SK-N-MC (cell line): ENCODE data around the gene RANBP3.
A peak's percentile ranks its signal among the peaks of the same experiment; 100 is the strongest.
"Not testable (repeated sequence)": the region's sequence is repeated elsewhere in the genome, so short reads cannot be mapped to it uniquely, and the experiment has no call there.

Experiments
- DNase-seq: peaks from one replicate; pipeline ENCODE4 v3.0.0-alpha.2; 2011; ENCODE audit warnings: low read depth, low spot score
- H3K27ac ChIP-seq: fragments of 200-600 bp; sonication (generic); 2 replicates; pipeline ENCODE4 v1.5.1; 2016; ENCODE audit warnings: mixed run types
- H3K36me3 ChIP-seq: fragments of 200-600 bp; sonication (generic); 2 replicates; pipeline ENCODE4 v1.6.1; 2017; ENCODE audit warnings: antibody characterized with exemption, low read length, mixed read lengths; ENCODE audit not compliant: insufficient read depth
- H3K4me3 ChIP-seq: fragments of 200-600 bp; sonication (generic); 2 replicates; pipeline ENCODE4 v1.5.1; 2016
- H3K9ac ChIP-seq: fragments of 200-600 bp; sonication (generic); 2 replicates; pipeline ENCODE4 v1.8.0; 2017; ENCODE audit warnings: mixed run types, mixed read lengths; ENCODE audit not compliant: insufficient read length
- H3K9me3 ChIP-seq: fragments of 200-600 bp; sonication (generic); 2 replicates; pipeline ENCODE4 v1.6.1; 2017; ENCODE audit warnings: low read depth, mild to moderate bottlenecking, antibody characterized with exemption, low read length, moderate library complexity, mixed read lengths
- EZH2 ChIP-seq: fragments of 200-600 bp; sonication (generic); IDR thresholded peaks from one replicate; pipeline ENCODE4 v1.6.1; 2017; ENCODE audit warnings: antibody characterized with exemption
- FOXP2 ChIP-seq: optimal IDR thresholded peaks from 2 replicates; pipeline ENCODE3; 2011; ENCODE audit warnings: mild to moderate bottlenecking, moderate library complexity; ENCODE audit not compliant: insufficient read depth; ENCODE audit errors: extremely low read length, control extremely low read depth
- POLR2AphosphoS5 ChIP-seq: IDR thresholded peaks from 2 replicates; pipeline ENCODE4 v1.6.1; 2012; ENCODE audit warnings: mild to moderate bottlenecking, low read depth, low read length, borderline replicate concordance

The RANBP3 gene, protein sequence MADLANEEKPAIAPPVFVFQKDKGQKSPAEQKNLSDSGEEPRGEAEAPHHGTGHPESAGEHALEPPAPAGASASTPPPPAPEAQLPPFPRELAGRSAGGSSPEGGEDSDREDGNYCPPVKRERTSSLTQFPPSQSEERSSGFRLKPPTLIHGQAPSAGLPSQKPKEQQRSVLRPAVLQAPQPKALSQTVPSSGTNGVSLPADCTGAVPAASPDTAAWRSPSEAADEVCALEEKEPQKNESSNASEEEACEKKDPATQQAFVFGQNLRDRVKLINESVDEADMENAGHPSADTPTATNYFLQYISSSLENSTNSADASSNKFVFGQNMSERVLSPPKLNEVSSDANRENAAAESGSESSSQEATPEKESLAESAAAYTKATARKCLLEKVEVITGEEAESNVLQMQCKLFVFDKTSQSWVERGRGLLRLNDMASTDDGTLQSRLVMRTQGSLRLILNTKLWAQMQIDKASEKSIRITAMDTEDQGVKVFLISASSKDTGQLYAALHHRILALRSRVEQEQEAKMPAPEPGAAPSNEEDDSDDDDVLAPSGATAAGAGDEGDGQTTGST

DNA sequence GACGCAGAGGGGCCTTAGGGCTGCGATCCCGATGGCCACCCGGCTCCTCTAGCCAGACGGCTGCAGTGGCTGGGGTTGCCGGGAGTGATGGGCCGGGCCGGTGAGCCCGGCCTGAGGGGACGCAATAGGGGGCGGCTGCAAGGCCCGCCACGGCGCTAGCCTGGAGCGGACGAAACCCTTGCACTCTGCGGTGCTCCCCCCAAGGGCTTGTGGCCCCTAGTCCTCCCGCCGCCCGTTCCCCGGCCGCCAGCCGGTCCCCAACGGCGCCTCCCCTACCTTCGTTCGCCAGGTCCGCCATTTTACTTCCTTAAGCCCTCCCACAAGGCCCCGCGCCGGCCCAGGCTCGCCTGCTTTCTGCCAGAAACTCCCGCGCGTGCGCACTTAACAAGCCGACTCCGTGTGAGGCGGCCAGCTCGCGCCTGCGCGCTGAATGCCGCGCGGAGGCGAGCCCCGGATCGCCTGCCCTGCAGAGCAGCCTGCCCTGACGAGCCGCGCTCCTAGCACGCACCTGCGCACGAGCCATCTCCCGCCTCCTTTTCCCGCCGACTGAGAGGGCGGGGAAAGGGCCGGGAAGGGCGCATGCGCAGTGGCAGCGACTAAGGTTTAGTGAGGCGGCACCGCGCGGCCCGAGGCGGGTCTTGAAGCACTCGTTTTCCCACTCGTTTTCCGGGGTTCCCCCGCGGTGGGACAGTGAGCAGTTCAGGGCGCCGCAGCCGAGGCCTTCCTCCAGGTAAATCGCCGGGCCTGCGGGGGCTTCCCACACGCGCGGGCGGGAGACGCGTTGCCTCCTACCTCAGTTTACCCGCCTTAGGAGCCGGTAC is at the start of gene RANBP3:
RANBP3 (minus strand) TSS at position 356 of the 821 bp plus-strand sequence; CDS start at position 298, 58 bp downstream.
- H3K4me3 ChIP-seq: peak within 1 kb of the TSS; percentile 94
- peak; percentile 85 for DNase-seq
- H3K27ac ChIP-seq: peak within 1 kb of the TSS; percentile 78
- H3K9me3 ChIP-seq: no peaks in the 10 kb centered on the region
- H3K36me3 ChIP-seq: peaks cover 32% of the 10 kb centered on the region
- peak within 1 kb of the TSS; percentile 97 for H3K9ac ChIP-seq
- TF ChIP-seq POLR2AphosphoS5: peak; percentile 92
- TF ChIP-seq EZH2: no peak

DNA sequence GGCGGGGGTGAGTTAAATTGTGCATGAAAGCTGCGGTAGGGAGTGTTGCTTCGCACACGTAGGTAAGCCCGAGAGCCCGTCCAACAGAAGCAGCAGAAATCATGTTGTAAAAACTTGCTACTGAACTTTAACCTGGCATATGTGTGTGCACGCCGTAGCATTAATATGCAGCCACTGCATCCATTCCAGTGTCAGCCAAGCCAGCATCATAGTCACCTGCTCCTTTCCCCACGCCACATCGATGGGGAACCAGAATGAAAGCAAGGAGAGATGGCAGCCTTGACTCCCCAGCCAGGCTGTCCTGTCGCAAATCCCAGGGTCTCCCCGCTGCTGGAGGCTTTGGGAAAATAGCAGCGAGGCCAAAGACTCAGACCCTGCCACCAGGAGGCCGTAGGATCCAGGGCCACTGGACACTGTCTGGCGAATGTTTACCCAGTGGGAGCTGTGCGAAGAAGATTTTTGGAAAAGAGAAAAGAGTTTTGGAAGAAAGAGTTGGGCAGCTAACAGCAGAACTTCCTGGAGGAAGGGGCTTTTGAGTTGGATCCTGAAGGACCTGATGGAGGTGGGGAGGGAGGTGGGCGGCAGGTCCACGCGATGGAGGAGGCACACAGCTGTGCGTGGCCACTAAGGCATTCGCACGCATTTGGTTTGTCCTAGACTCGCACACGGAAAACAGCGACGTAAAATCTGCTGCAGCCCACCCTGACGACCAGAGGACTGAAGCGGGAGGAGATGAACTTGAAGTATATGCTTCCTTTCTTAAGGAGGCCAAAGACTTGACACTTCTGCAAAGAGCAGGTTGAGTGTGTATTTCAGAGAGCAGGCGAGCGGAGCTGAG is 48.7 kb upstream of the RANBP3 start:
- no peak for TF ChIP-seq EZH2
- no peak for TF ChIP-seq FOXP2
- no peak for TF ChIP-seq POLR2AphosphoS5
- H3K36me3 ChIP-seq: no peaks in the 10 kb centered on the region
- H3K27ac ChIP-seq: no peak overlapping the region
- DNase-seq: no peak
- H3K4me3 ChIP-seq: no peak overlapping the region
- H3K9ac ChIP-seq: no peak overlapping the region
- H3K9me3 ChIP-seq: no peaks in the 10 kb centered on the region

DNA sequence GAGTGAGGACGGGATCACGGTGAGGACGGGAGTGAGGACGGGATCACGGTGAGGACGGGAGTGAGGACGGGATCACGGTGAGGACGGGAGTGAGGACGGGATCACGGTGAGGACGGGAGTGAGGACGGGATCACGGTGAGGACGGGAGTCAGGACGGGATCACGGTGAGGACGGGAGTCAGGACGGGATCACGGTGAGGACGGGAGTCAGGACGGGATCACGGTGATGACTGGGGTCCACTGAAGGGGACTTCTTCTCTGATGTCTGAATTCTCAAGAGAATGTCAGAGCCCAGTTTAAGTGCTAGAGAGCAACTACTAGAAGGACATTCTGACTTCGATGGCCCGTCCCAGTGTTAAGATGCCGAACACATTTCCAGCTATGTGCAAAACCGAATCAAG is 46.8 kb upstream of the RANBP3 start:
- not testable (repeated sequence) for DNase-seq, H3K9me3 ChIP-seq, H3K9ac ChIP-seq, H3K36me3 ChIP-seq, H3K4me3 ChIP-seq, H3K27ac ChIP-seq

DNA sequence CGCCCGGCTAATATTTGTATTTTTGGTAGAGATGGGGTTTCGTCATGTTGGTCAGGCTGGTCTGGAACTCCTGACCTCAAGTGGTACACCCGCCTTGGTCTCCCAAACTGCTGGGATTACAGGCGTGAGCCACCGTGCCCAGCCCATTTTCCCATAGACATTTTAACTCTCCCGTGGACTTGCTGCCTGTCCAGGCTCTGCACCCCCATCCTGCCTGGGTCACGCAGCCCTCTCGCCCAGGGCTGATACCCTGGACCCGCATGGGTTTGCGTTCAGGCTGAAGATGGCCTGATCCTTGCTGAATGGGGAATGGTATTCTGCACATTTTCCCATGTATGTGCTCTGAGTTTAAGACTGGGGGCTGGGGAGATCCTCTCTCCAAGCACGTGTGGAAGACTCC is 46.0 kb upstream of the RANBP3 start:
- TF ChIP-seq POLR2AphosphoS5 (no peak), FOXP2 (no peak), EZH2 (no peak)
- H3K27ac ChIP-seq: no peak overlapping the region
- no peak overlapping the region for H3K4me3 ChIP-seq
- H3K9me3 ChIP-seq: no peaks in the 10 kb centered on the region
- DNase-seq: no peak
- H3K36me3 ChIP-seq: no peaks in the 10 kb centered on the region
- no peak overlapping the region for H3K9ac ChIP-seq

DNA sequence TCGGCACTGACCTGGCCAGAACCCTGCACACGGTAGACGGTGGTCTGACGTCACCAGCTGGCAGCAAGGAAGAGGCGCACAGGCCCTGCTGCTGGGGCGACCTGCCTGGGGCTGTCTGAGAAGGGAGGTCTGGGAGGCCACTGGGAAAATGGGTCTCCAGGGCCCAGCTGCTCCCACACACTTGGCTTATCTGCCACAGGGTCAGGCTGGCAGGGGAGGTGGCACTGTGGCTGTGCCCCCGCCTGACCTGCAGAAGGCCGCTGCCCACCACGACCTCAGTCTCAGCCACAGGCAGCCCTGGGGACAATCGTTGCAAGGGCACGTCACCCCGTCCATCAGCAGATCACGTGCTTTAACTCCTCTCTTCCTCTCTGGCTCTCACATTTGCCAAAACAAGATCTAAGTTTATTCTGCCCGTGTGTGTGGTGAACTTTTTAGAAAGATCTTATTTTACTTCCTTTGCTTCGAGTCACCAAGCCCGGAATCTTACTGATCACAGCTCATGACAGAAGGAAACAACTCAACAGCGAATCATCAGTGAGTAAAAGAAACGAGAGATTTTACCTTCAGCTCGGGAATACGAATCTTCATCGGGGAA is 45.2 kb upstream of the RANBP3 start:
- no peaks in the 10 kb centered on the region for H3K36me3 ChIP-seq
- TF ChIP-seq FOXP2 (no peak), POLR2AphosphoS5 (no peak), EZH2 (no peak)
- no peaks in the 10 kb centered on the region for H3K9me3 ChIP-seq
- no peak overlapping the region for H3K27ac ChIP-seq
- no peak overlapping the region for H3K9ac ChIP-seq
- no peak for DNase-seq
- H3K4me3 ChIP-seq: no peak overlapping the region

DNA sequence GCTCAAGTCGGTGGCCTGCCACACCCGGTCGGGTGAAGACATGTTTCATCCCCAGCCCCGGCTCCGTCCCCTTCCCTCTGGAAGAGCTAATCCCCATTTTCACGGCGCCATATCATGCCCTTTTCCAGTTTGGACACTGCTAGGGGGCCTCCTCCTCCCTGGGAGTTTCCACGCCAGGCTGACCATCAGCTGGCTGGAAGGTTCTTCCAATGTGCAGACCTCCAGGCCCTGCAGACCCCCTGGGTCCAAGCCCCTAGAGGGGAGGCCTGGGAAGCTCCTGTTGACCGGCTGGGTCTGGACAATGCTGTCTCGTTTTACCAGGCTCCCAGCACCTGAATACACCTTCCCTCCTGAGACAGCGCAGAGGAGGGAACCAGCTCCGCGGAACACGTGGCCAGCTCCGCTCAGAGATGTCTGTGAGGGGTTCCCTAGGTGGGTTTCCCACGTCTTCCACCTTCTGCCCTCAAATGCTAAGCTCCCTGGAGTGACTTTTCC is 44.7 kb upstream of the RANBP3 start:
- TF ChIP-seq FOXP2: no peak
- no peak for TF ChIP-seq POLR2AphosphoS5
- TF ChIP-seq EZH2: no peak
- H3K27ac ChIP-seq: no peak overlapping the region
- H3K36me3 ChIP-seq: no peaks in the 10 kb centered on the region
- no peak for DNase-seq
- H3K9ac ChIP-seq: no peak overlapping the region
- H3K9me3 ChIP-seq: no peaks in the 10 kb centered on the region
- no peak overlapping the region for H3K4me3 ChIP-seq

DNA sequence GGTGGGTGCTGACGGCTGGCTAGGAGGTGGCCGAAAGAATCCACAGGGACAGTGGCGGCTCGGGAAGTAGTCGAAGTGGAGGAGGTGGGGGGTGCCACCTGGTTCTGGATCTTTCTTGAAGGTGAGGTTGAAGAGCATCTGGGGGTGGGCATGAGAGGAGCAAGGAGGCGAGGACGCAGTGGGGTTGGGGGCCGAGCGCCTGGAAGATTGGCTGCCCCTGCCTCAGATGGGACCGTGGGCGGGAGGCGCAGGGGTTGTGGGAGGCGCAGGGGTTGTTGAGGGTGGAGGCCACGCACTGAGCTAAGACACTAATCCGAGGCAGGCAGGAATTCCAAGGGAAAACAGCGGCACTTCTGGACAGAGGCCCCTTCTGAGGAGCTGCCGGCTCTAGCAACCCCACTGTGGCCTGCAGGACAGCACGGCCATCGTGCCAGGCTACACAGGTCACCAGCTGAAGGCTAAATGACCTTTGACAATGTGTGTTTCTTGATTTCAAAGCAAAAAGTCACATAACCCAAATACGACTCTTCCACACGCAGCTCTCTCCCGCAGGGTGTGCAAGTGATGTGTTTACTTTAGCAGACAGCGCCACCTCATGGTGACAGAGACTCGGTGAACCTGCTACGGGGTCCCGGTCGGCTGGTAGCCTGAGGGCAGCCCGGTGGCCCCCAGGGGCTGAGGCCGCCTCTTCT is 44.1 kb upstream of the RANBP3 start:
- no peak overlapping the region for H3K4me3 ChIP-seq
- H3K9me3 ChIP-seq: no peaks in the 10 kb centered on the region
- TF ChIP-seq EZH2 (no peak), FOXP2 (no peak), POLR2AphosphoS5 (no peak)
- H3K27ac ChIP-seq: no peak overlapping the region
- no peaks in the 10 kb centered on the region for H3K36me3 ChIP-seq
- DNase-seq: peak; percentile 57
- H3K9ac ChIP-seq: no peak overlapping the region
